Lower leg skin (tissue), 4 donors: ENCODE measurements around the gene CTIF. TPM values are rescaled to one million over a fixed set of nuclear protein-coding genes. Genes with fewer than 3 reads are reported as not detected.
A peak's percentile ranks its signal among the peaks of the same experiment; 100 is the strongest.

Experiments used
- DNase-seq, 2 donors: peaks; one replicate each; pipeline ENCODE4 v3.0.0-alpha.2; 2019; ENCODE audit warnings: low spot score in 2 of 2
- H3K4me3 ChIP-seq: fragments of 200-600 bp; sonication (generic); 2 replicates; pipeline ENCODE4 v1.5.1; 2017; ENCODE audit warnings: mild to moderate bottlenecking, low read depth; ENCODE audit not compliant: poor library complexity, severe bottlenecking
- POLR2A ChIP-seq, 2 donors: fragments of 450-650 bp; IDR thresholded peaks; one replicate each; pipeline ENCODE4 v1.6.1; 2016 to 2017; ENCODE audit warnings: antibody characterized with exemption in 2 of 2, mild to moderate bottlenecking in 1 of 2, moderate library complexity in 1 of 2
- WGBS, 2 donors: methylation state at CpG; one replicate each; pipeline ENCODE4 v1.1.5; 2018; 5-methylcytosine and 5-hydroxymethylcytosine counted together
- intact Hi-C: fragments of 100-400 bp; cut with DNase I; formaldehyde crosslinking; loops from one replicate; pipeline ENCODE4 v1.15.0; 2023; ENCODE audit warnings: low total_unique reads
- total RNA-seq, 4 donors: library from RNA; depleted of rRNA; stranded (reverse); fragments of >200 nt; gene quantifications; one replicate each; pipeline ENCODE4 v1.1.0, GENCODE V29; 2016
- TF ChIP-seq, protein P1 (sequence below), 3 donors: fragments of 450-650 bp; IDR thresholded peaks; one replicate each; pipeline ENCODE4 v1.5.1; 2016; ENCODE audit warnings: antibody characterized with exemption in 3 of 3, mild to moderate bottlenecking in 3 of 3, moderate library complexity in 2 of 3

CTIF gene
- total RNA-seq, 4 donors from 2014 or later = 22.6 to 44.0 (median 30.2) TPM

DNA sequence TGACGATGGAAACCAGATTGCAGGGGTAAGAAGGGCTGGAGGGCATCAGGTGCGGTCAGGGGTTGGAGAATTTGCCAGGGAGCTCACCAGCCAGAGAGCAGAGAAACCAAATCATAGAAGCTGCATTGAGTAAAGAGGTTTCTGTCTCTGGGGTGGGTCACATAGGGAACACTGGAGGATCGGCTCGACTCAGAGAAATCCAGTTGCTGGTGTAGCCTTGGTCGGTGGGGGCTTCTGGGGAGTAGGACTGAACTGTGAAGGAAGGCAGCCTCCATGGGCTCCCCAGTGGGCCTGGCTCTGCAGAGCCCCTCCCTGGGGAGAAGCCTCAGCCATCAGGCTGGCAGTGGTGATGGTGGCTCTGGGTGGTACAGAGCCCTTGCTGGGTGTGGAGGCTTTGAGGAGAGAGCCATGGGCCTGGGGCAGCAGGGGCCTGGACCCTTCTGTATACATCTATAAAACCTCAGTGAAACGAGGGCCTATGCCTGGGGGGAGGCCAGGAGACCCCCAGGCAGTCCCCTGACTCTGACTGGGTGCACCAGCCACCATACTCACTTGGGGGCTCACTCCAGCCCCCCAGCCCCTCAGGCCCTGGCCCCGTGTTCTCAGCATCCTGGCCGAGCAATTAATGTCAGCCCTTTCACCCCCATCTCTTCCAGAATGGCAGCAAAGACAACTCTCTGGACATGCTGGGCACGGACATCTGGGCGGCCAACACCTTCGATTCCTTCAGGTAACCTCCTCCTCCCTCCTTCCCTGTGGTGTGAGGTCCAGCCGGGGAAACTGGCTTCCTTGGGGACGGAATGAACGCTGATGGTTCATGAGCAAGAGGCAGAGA lies 124.5 kb downstream of the CTIF start:
- intact Hi-C loops = loop anchor here (5.0 kb wide), 1 partner anchor 186 kb away; no protein-coding TSS in a partner anchor
- DNase-seq = peak in 1 of 2 donors; percentile 76
- WGBS, 2 donors = 88 to 91% methylated on average over 14 of the region's 14 CpGs
- TF ChIP-seq, protein P1, sequence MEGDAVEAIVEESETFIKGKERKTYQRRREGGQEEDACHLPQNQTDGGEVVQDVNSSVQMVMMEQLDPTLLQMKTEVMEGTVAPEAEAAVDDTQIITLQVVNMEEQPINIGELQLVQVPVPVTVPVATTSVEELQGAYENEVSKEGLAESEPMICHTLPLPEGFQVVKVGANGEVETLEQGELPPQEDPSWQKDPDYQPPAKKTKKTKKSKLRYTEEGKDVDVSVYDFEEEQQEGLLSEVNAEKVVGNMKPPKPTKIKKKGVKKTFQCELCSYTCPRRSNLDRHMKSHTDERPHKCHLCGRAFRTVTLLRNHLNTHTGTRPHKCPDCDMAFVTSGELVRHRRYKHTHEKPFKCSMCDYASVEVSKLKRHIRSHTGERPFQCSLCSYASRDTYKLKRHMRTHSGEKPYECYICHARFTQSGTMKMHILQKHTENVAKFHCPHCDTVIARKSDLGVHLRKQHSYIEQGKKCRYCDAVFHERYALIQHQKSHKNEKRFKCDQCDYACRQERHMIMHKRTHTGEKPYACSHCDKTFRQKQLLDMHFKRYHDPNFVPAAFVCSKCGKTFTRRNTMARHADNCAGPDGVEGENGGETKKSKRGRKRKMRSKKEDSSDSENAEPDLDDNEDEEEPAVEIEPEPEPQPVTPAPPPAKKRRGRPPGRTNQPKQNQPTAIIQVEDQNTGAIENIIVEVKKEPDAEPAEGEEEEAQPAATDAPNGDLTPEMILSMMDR (IDR thresholded peaks at IDR 0.05) = no peak
- no peak for TF ChIP-seq POLR2A (IDR thresholded peaks at IDR 0.05)
- no peak overlapping the region for H3K4me3 ChIP-seq

GRCh38 chr18:48663931-48664847 lies 125.4 kb downstream of the CTIF start:
- no peak overlapping the region for H3K4me3 ChIP-seq
- TF ChIP-seq POLR2A (IDR thresholded peaks at IDR 0.05) = no peak
- TF ChIP-seq, protein P1 (IDR thresholded peaks at IDR 0.05) = peak in 1 of 3 donors; percentile 37
- WGBS, 2 donors = 51 to 68% methylated on average over 16 to 29 of the region's 29 CpGs
- intact Hi-C loops = loop anchor here (5.0 kb wide), 1 partner anchor 187 kb away; no protein-coding TSS in a partner anchor
- DNase-seq = peak; percentile 36 to 94

DNA sequence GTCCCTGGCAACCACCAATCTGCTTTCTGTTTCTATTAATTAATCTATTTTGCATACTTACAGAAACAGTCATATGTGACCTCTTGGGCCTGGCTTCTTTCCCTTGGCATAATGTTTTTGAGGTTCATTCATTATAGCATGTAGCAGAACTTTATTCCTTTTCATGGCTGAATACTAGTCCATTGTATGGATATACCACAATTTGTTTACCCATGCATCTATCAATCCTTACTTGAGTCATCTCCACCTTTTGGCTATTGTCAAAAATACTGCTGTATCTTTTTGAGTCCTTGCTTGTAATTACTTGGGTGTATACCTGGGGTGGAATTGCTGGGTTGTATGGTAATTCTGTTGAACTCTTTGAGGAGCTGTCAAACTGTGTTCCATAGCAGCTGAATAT lies 126.8 kb downstream of the CTIF start:
- intact Hi-C loops = no loop called here
- no peak overlapping the region for H3K4me3 ChIP-seq
- TF ChIP-seq POLR2A (IDR thresholded peaks at IDR 0.05) = no peak
- TF ChIP-seq, protein P1 (IDR thresholded peaks at IDR 0.05) = no peak
- no peak for DNase-seq

DNA sequence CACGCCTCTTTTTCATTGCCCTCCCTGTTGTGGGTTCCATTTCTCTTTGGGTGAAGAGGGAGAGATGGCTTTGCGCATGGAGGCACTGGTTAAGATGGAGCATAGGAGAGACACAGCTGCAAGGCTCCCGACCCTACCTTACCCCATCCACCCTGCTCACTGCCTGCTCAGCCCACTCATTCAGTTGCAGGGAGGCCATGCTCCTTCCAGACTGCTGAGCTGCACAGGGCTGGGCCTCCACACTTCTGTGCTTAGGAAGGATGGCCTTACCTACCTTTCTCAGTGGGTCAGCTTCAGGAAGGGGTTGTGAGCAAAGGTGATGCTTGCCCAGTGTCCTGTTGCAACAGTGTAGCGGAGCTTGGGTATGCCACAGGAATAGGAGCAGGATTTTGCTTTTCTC lies 127.8 kb downstream of the CTIF start:
- TF ChIP-seq, protein P1 (IDR thresholded peaks at IDR 0.05) = no peak
- no peak for TF ChIP-seq POLR2A (IDR thresholded peaks at IDR 0.05)
- peak in 1 of 2 donors; percentile 32 for DNase-seq
- intact Hi-C loops = no loop called here
- 88 to 94% methylated on average over 4 of the region's 4 CpGs for WGBS, 2 donors
- H3K4me3 ChIP-seq = no peak overlapping the region

DNA sequence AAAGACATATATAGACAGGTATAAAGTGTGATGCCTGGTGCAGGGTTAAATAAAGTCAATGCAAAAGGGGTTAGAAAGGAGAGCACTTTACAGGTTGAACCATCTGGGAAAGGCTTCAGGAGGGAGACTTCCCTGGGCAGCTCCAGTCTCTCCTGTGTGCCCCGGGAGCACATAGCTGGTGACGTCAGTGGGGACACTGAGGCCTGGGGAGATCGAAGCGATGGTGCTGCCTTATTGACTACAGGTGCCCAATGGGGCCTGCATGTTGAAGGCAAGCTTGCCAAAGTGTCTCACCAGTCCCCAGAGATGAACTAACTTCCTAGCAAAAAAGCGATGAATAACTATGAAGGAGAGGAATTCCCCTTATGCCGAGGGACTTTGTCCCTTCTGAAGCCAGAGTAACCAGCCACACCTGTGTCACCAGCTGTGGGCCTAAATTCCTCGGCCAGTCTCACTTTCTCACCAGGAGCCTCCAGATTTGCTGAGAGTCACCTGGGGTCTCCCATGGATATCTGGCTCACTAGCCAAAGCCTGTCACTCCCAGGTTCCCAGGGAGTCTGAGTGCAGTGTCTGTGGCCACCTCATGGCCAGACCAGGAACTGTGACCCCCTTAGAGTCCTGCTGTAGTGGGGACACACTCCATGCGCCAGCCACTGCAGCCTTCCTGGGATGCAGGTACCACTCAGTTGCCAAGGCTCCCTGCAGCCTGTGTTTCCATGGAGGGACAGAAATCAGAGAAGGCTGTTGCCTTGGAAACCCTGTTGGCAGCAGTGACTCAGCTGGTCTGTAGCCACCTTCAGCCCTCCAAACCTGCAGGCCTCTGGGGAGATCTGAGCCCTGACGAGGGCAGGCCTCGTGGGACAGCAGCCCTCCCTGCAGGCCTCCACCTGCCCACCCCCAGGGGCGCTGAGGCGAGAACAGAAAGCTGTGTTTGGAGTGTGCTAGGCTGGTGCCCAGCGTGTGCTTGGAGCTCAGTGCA lies 128.7 kb downstream of the CTIF start:
- intact Hi-C loops = no loop called here
- peak in 1 of 2 donors; percentile 76 for DNase-seq
- H3K4me3 ChIP-seq = no peak overlapping the region
- 91% methylated on average over 12 of the region's 13 CpGs for WGBS, 2 donors
- TF ChIP-seq, protein P1 (IDR thresholded peaks at IDR 0.05) = no peak
- TF ChIP-seq POLR2A (IDR thresholded peaks at IDR 0.05) = no peak
